H1 (cell line): ENCODE data around the gene RPL28. TPM values are rescaled to one million over a fixed set of nuclear protein-coding genes. Genes with fewer than 3 reads are reported as not detected.

Source experiments
- CTCF ChIA-PET: fragments of 300-600 bp; sonication (Branson Sonifier 250); formaldehyde crosslinking; loops from one replicate; lab custom pipeline; 2021; ENCODE audit not compliant: partially characterized antibody; lab: Charles Lee
- POLR2A ChIA-PET: fragments of 300-600 bp; sonication (Branson Sonifier 250); formaldehyde crosslinking; loops from one replicate; lab custom pipeline; 2021; ENCODE audit warnings: inconsistent platforms; ENCODE audit not compliant: partially characterized antibody; lab: Charles Lee
- DNase-seq, 2 experiments: peaks; one replicate each; pipeline versions ENCODE4 v3.0.0 to v3.0.0-alpha.2; 2010 to 2022; ENCODE audit warnings: low spot score in 2 of 2, low read depth in 1 of 2, mixed read lengths in 1 of 2
- FAIRE-seq: peaks from 2 replicates; lab custom pipeline; 2011; peaks lifted over from hg19 to GRCh38; lab: Jason Lieb, UNC
- H2AFZ ChIP-seq: 2 replicates; pipeline ENCODE4 v1.8.1; 2012; ENCODE audit warnings: low read length, inconsistent platforms
- H2AK5ac ChIP-seq: 2 replicates; pipeline ENCODE4 v1.6.1; 2013; ENCODE audit warnings: low read depth, low read length
- H2BK120ac ChIP-seq: replicated peaks from 2 replicates; pipeline ENCODE3; 2013; ENCODE audit warnings: low read depth, low read length, inconsistent platforms
- H2BK12ac ChIP-seq: 2 replicates; pipeline ENCODE4 v1.6.1; 2013; ENCODE audit warnings: low read depth, low read length
- H2BK15ac ChIP-seq: 2 replicates; pipeline ENCODE4 v1.6.1; 2013; ENCODE audit warnings: low read length
- H2BK20ac ChIP-seq: 2 replicates; pipeline ENCODE4 v1.6.1; 2013; ENCODE audit warnings: low read length
- H2BK5ac ChIP-seq: 2 replicates; pipeline ENCODE4 v1.6.1; 2013; ENCODE audit warnings: low read depth, low read length
- H3K14ac ChIP-seq: 2 replicates; pipeline ENCODE4 v1.6.1; 2013; ENCODE audit warnings: inconsistent platforms; ENCODE audit not compliant: insufficient read length
- H3K18ac ChIP-seq: 2 replicates; pipeline ENCODE4 v1.6.1; 2013; ENCODE audit warnings: low read length; ENCODE audit errors: extremely low read depth
- H3K23ac ChIP-seq: 2 replicates; pipeline ENCODE4 v1.6.1; 2013; ENCODE audit warnings: inconsistent platforms; ENCODE audit not compliant: insufficient read length
- H3K23me2 ChIP-seq: 2 replicates; pipeline ENCODE4 v1.6.1; 2013; ENCODE audit warnings: low read depth, low read length
- H3K27ac ChIP-seq: 2 replicates; pipeline ENCODE4 v1.6.1; 2011; ENCODE audit warnings: low read depth, low read length, inconsistent platforms
- H3K27me3 ChIP-seq, 4 experiments: replicated peaks in 1 of 4; 1 replicate in 1 of 4; 2 replicates in 3 of 4; pipeline versions ENCODE4 v1.6.1 to v1.8.1; 2011 to 2013; ENCODE audit warnings: low read length in 3 of 4, mild to moderate bottlenecking in 3 of 4, inconsistent platforms in 2 of 4, mixed read lengths in 2 of 4, moderate library complexity in 1 of 4; ENCODE audit not compliant: control insufficient read depth in 3 of 4, insufficient read depth in 3 of 4; ENCODE audit errors: extremely low read depth in 1 of 4
- H3K36me3 ChIP-seq, 4 experiments: 2 replicates each; pipeline versions ENCODE4 v1.6.1 to v1.8.1; 2011 to 2013; ENCODE audit warnings: mild to moderate bottlenecking in 4 of 4, low read length in 3 of 4, moderate library complexity in 2 of 4, control low read depth in 1 of 4, inconsistent platforms in 1 of 4; ENCODE audit not compliant: insufficient read depth in 4 of 4, control insufficient read depth in 2 of 4
- H3K4ac ChIP-seq: replicated peaks from 2 replicates; pipeline ENCODE3; 2013; ENCODE audit warnings: low read length, low read depth, mixed read lengths, inconsistent platforms; ENCODE audit not compliant: insufficient read length
- H3K4me1 ChIP-seq, 4 experiments: replicated peaks in 1 of 4; 1 replicate in 1 of 4; 2 replicates in 3 of 4; pipeline versions ENCODE4 v1.6.1 to v1.8.1; 2011 to 2013; ENCODE audit warnings: low read length in 3 of 4, inconsistent platforms in 2 of 4, mixed read lengths in 1 of 4; ENCODE audit not compliant: insufficient read depth in 4 of 4, control insufficient read depth in 3 of 4
- H3K4me2 ChIP-seq, 2 experiments: 2 replicates each; pipeline versions ENCODE4 v1.6.1 to v1.8.1; 2011 to 2013; ENCODE audit warnings: low read depth in 2 of 2, low read length in 2 of 2, control low read depth in 1 of 2, inconsistent platforms in 1 of 2, mild to moderate bottlenecking in 1 of 2; ENCODE audit not compliant: insufficient read depth in 1 of 2
- H3K4me3 ChIP-seq, 4 experiments: fragments of 200-600, 300-600 bp in 1 of 4; sonication (generic), shearing (Covaris generic), sonication (Bioruptor Twin) in 1 of 4; 2 replicates each; pipeline versions ENCODE4 v1.5.1 to v1.8.1; 2011 to 2016; ENCODE audit warnings: low read length in 4 of 4, low read depth in 3 of 4, control low read depth in 2 of 4, inconsistent platforms in 2 of 4, mild to moderate bottlenecking in 2 of 4, mixed read lengths in 1 of 4, moderate library complexity in 1 of 4; ENCODE audit not compliant: insufficient read depth in 2 of 4; ENCODE audit errors: extremely low read depth in 1 of 4
- H3K56ac ChIP-seq: replicated peaks from 2 replicates; pipeline ENCODE3; 2013; ENCODE audit warnings: low read depth, mild to moderate bottlenecking, mixed read lengths, low read length, inconsistent platforms; ENCODE audit not compliant: insufficient read length
- H3K79me1 ChIP-seq: 2 replicates; pipeline ENCODE4 v1.6.1; 2013; ENCODE audit warnings: low read depth, low read length, control low read depth
- H3K79me2 ChIP-seq, 2 experiments: 2 replicates each; pipeline versions ENCODE4 v1.6.1 to v1.8.1; 2012 to 2013; ENCODE audit warnings: low read length in 2 of 2, mild to moderate bottlenecking in 2 of 2, inconsistent platforms in 1 of 2; ENCODE audit not compliant: insufficient read depth in 2 of 2, control insufficient read depth in 1 of 2
- H3K9ac ChIP-seq, 4 experiments: replicated peaks in 1 of 4; 1 replicate in 1 of 4; 2 replicates in 3 of 4; pipeline versions ENCODE4 v1.6.1 to v1.8.1; 2011 to 2013; ENCODE audit warnings: low read depth in 3 of 4, low read length in 3 of 4, control low read depth in 2 of 4, mild to moderate bottlenecking in 2 of 4, moderate library complexity in 2 of 4, inconsistent platforms in 1 of 4; ENCODE audit errors: extremely low read depth in 1 of 4
- H3K9me3 ChIP-seq, 2 experiments: 2 replicates each; pipeline versions ENCODE4 v1.6.1 to v1.8.1; 2012 to 2013; ENCODE audit warnings: mild to moderate bottlenecking in 2 of 2, moderate library complexity in 2 of 2, control low read depth in 1 of 2, inconsistent platforms in 1 of 2, low read depth in 1 of 2, low read length in 1 of 2, mixed read lengths in 1 of 2; ENCODE audit not compliant: insufficient read depth in 2 of 2
- H4K20me1 ChIP-seq, 2 experiments: replicated peaks in 1 of 2; 2 replicates each; pipeline versions ENCODE3 to v1.8.1; 2011 to 2013; ENCODE audit warnings: inconsistent platforms in 2 of 2, low read length in 2 of 2, mild to moderate bottlenecking in 1 of 2; ENCODE audit not compliant: insufficient read depth in 2 of 2, control insufficient read depth in 1 of 2
- H4K5ac ChIP-seq: 2 replicates; pipeline ENCODE4 v1.6.1; 2013; ENCODE audit warnings: low read length, low read depth, mixed read lengths, inconsistent platforms; ENCODE audit not compliant: insufficient read length
- H4K8ac ChIP-seq: 2 replicates; pipeline ENCODE4 v1.8.0; 2013; ENCODE audit warnings: mild to moderate bottlenecking, moderate library complexity, low read length, inconsistent platforms; ENCODE audit not compliant: insufficient read depth; ENCODE audit errors: extremely low read depth
- H4K91ac ChIP-seq: replicated peaks from 2 replicates; pipeline ENCODE3; 2013; ENCODE audit warnings: low read length, mixed read lengths, inconsistent platforms; ENCODE audit not compliant: insufficient read length
- KDM1A ChIP-seq: fragments of 200-600, 300-600 bp; sonication (generic); IDR thresholded peaks from 2 replicates; pipeline ENCODE4 v1.7.1; 2016; ENCODE audit warnings: mild to moderate bottlenecking, low read length, borderline replicate concordance
- MAFK ChIP-seq: IDR thresholded peaks from 2 replicates; pipeline ENCODE4 v1.6.1; 2012; ENCODE audit warnings: low read depth, mild to moderate bottlenecking, improper control_type of control experiment, low read length
- POLR2A ChIP-seq, 2 experiments: IDR thresholded peaks; 1 replicate in 1 of 2; 2 replicates in 1 of 2; pipeline ENCODE4 v1.6.1; 2011; ENCODE audit warnings: low read depth in 2 of 2, low read length in 2 of 2, mild to moderate bottlenecking in 2 of 2; ENCODE audit errors: control extremely low read depth in 1 of 2
- POLR2AphosphoS5 ChIP-seq: IDR thresholded peaks from 2 replicates; pipeline ENCODE4 v1.6.1; 2011; ENCODE audit warnings: low read depth, low read length
- WGBS, 2 experiments: shearing (Covaris generic) in 1 of 2; methylation state at CpG; one replicate each; pipeline versions ENCODE4 v1.1.6 to v1.1.7; 2013 to 2015; ENCODE audit warnings: low lambda C conversion rate in 2 of 2, mixed read lengths in 2 of 2, inconsistent platforms in 1 of 2, low coverage in 1 of 2, missing lambda C conversion rate in 1 of 2; ENCODE audit not compliant: insufficient replicate concordance in 2 of 2, insufficient coverage in 1 of 2, insufficient read length in 1 of 2; ENCODE audit errors: extremely low coverage in 1 of 2, missing lambda C conversion rate in 1 of 2; 5-methylcytosine and 5-hydroxymethylcytosine counted together
- polyA plus RNA-seq, 7 experiments: library from polyadenylated mRNA; depleted of rRNA in 3 of 7; stranded (reverse) in 5 of 7; unstranded in 2 of 7; fragments of >200 nt in 5 of 7; fragments of 200-250 nt in 2 of 7; gene quantifications; 1 replicate in 5 of 7; 2 replicates in 1 of 7; 4 replicates in 1 of 7; pipeline versions ENCODE4 v1.2.1 to v1.2.3, GENCODE V29; 2011 to 2013; ENCODE audit warnings: missing spikeins in 2 of 7, mixed read lengths in 2 of 7
- total RNA-seq: library from RNA; stranded (reverse); fragmentation: NEBNext Ultra II Directional; extraction: Animal tissue kit (Norgen Biotek cat#: 25700); gene quantifications from 2 replicates; pipeline ENCODE4 v1.2.1, GENCODE V29; 2021

The RPL28 gene
- total and polyA plus RNA-seq, 2 of the 8 experiments (the other 6 are each of a cell fraction or from before 2014, with no cell fraction given) = 2,123 to 8,402 TPM

- no peak overlapping the region for H3K9ac ChIP-seq
- H3K79me2 ChIP-seq = peaks cover 14 to 23% of the 10 kb centered on the region in 2 experiments; a peak in 3 of 4 replicates
- no peak overlapping the region for H3K4ac ChIP-seq
- peaks cover 25 to 42% of the 10 kb centered on the region in 2 experiments for H4K20me1 ChIP-seq
- H3K36me3 ChIP-seq = peaks cover 23 to 35% (median 26%) of the 10 kb centered on the region in 4 experiments
- no peak overlapping the region for H2BK15ac ChIP-seq
- DNase-seq (no peak), FAIRE-seq (no peak)
- no peaks in the 10 kb centered on the region for H3K27me3 ChIP-seq
- H3K79me1 ChIP-seq = peaks cover 28% of the 10 kb centered on the region
- H2BK20ac ChIP-seq = no peak overlapping the region
- no peak overlapping the region; a peak in 1 of 4 replicates for H3K4me2 ChIP-seq
- CTCF ChIA-PET = interaction anchor here (1.1 to 6.1 kb wide), 2 partner anchors 11 to 98 kb away, joined by 3 to 39 read pairs; no protein-coding TSS in a partner anchor
- H3K14ac ChIP-seq = no peak overlapping the region
- no peak overlapping the region for H2BK12ac ChIP-seq
- H2BK120ac ChIP-seq = no peak overlapping the region
- no peak overlapping the region for H3K18ac ChIP-seq
- H2AFZ ChIP-seq = no peak overlapping the region
- H3K27ac ChIP-seq = no peak overlapping the region
- POLR2A ChIA-PET = interaction anchor here (1.0 to 26.7 kb wide), 14 partner anchors 8 to 184 kb away, joined by 3 to 874 read pairs (median 4); partner anchors contain the start of genes GARIN5B, HSPBP1, IL11 and KMT5C
- no peak overlapping the region for H2BK5ac ChIP-seq
- no peak overlapping the region for H3K4me3 ChIP-seq
- no peak overlapping the region for H3K56ac ChIP-seq
- no peak overlapping the region for H4K8ac ChIP-seq
- H3K23me2 ChIP-seq = peaks cover 7% of the 10 kb centered on the region; the same call in 1 of the 2 replicates
- 90% methylated on average over 12 of the region's 12 CpGs; no CpG with 5 or more reads in 1 of the 2 experiments for WGBS, 2 experiments
- no peak overlapping the region for H4K91ac ChIP-seq
- H4K5ac ChIP-seq = no peak overlapping the region
- H2AK5ac ChIP-seq = no peak overlapping the region
- no peak overlapping the region for H3K23ac ChIP-seq
- H3K4me1 ChIP-seq = peaks cover 0 to 46% (median 36%) of the 10 kb centered on the region in 4 experiments; a peak in 6 of 7 replicates
- TF ChIP-seq KDM1A = peak; percentile 54; the same call in 1 of the 2 replicates
- TF ChIP-seq POLR2AphosphoS5 = peak; percentile 47; the same call in 1 of the 2 replicates
- peak in 1 of 2 experiments; percentile 67; a peak in 2 of 3 replicates for TF ChIP-seq POLR2A (IDR thresholded peaks at IDR 0.05; ENCODE audit: control extremely low read depth in 1 of 2, low read depth in 2 of 2, low read length in 2 of 2)
- TF ChIP-seq MAFK = no peak
- H3K9me3 ChIP-seq = no peaks in the 10 kb centered on the region
Measured at GRCh38 chr19:55391191-55391670, 5.5 kb downstream of the RPL28 start.
